GM12864 (cell line): ENCODE measurements around the gene TOM1L2.

Source experiments
- DNase-seq: peaks from one replicate; pipeline ENCODE4 v3.0.0-alpha.2; 2011; ENCODE audit warnings: low read depth
- H3K4me3 ChIP-seq: 2 replicates; pipeline ENCODE4 v1.5.1; 2011; ENCODE audit warnings: mild to moderate bottlenecking, low read depth, low read length, control low read depth
- CTCF ChIP-seq: IDR thresholded peaks from 2 replicates; pipeline ENCODE4 v1.5.1; 2011; ENCODE audit warnings: low read depth, mild to moderate bottlenecking, moderate library complexity, low read length, control low read depth, inconsistent platforms; ENCODE audit errors: missing control alignments

TOM1L2 gene

GRCh38 chr17:17836250-17836817 lies 135.9 kb downstream of the TOM1L2 start:
- H3K4me3 ChIP-seq, result peak overlapping the region; percentile 90
- no peak for TF ChIP-seq CTCF
- DNase-seq, result peak; percentile 84

GRCh38 chr17:17835415-17836249 lies 136.6 kb downstream of the TOM1L2 start:
- H3K4me3 ChIP-seq, result peak overlapping the region; percentile 90
- no peak for DNase-seq
- TF ChIP-seq CTCF, result no peak

GRCh38 chr17:17834974-17835373 lies 137.2 kb downstream of the TOM1L2 start:
- H3K4me3 ChIP-seq, result peak overlapping the region; percentile 90
- no peak for DNase-seq
- TF ChIP-seq CTCF, result no peak

GRCh38 chr17:17833658-17834357 lies 138.4 kb downstream of the TOM1L2 start:
- no peak for DNase-seq
- H3K4me3 ChIP-seq, result no peak overlapping the region
- TF ChIP-seq CTCF, result no peak

GRCh38 chr17:17832032-17832363 lies 140.2 kb downstream of the TOM1L2 start:
- TF ChIP-seq CTCF, result no peak
- no peak for DNase-seq
- H3K4me3 ChIP-seq, result no peak overlapping the region

GRCh38 chr17:17831208-17832031 lies 140.8 kb downstream of the TOM1L2 start:
- no peak overlapping the region for H3K4me3 ChIP-seq
- no peak for TF ChIP-seq CTCF
- no peak for DNase-seq
